Esophagus (tissue), 2 donors: ENCODE results near the gene AFTPH. TPM values are rescaled to one million over a fixed set of nuclear protein-coding genes. Genes with fewer than 3 reads are reported as not detected.
A peak's percentile ranks its signal among the peaks of the same experiment; 100 is the strongest.

ENCODE experiments used
- H3K27ac ChIP-seq, 2 donors: one replicate each; pipeline ENCODE4 v1.5.1; 2013; ENCODE audit warnings: low read depth in 2 of 2, mild to moderate bottlenecking in 2 of 2, inconsistent platforms in 1 of 2, low read length in 1 of 2, moderate library complexity in 1 of 2
- H3K27me3 ChIP-seq, 2 donors: one replicate each; pipeline ENCODE4 v1.6.1; 2013; ENCODE audit warnings: low read length in 2 of 2, control low read depth in 1 of 2, mild to moderate bottlenecking in 1 of 2; ENCODE audit not compliant: insufficient read depth in 2 of 2, control insufficient read depth in 1 of 2
- H3K36me3 ChIP-seq, 2 donors: one replicate each; pipeline ENCODE4 v1.6.1; 2013; ENCODE audit warnings: low read length in 1 of 2; ENCODE audit not compliant: control insufficient read depth in 2 of 2, insufficient read depth in 2 of 2
- H3K4me1 ChIP-seq, 2 donors: one replicate each; pipeline ENCODE4 v1.6.1; 2013; ENCODE audit warnings: low read length in 1 of 2; ENCODE audit not compliant: control insufficient read depth in 2 of 2, insufficient read depth in 2 of 2
- H3K4me3 ChIP-seq, 2 donors: one replicate each; pipeline ENCODE4 v1.5.1; 2013; ENCODE audit warnings: low read length in 2 of 2, mild to moderate bottlenecking in 2 of 2, low read depth in 1 of 2, moderate library complexity in 1 of 2
- H3K9me3 ChIP-seq, 2 donors: one replicate each; pipeline ENCODE4 v1.6.1; 2013; ENCODE audit warnings: mild to moderate bottlenecking in 2 of 2, low read depth in 1 of 2, low read length in 1 of 2, moderate library complexity in 1 of 2; ENCODE audit not compliant: control insufficient read depth in 2 of 2, insufficient read depth in 1 of 2
- WGBS, 2 donors: extraction: QIAGEN DNeasy Blood & Tissue Kit; methylation state at CpG; one replicate each; pipeline ENCODE4 v1.1.7; 2013; 5-methylcytosine and 5-hydroxymethylcytosine counted together
- polyA plus RNA-seq, 2 donors: library from polyadenylated mRNA; stranded (reverse); fragments of 200-250 nt; gene quantifications; one replicate each; pipeline ENCODE4 v1.2.3, GENCODE V29; 2013
- donor health status: healthy with polysubstance abuse.
- donor health status: Bipolar disorder and iron deficiency.

AFTPH gene
- polyA plus RNA-seq, 2 donors = 23.1 to 29.2 TPM

GRCh38 chr2:64632835-64633819 lies 109.0 kb downstream of the AFTPH start:
- H3K9me3 ChIP-seq = no peaks in the 10 kb centered on the region
- H3K27me3 ChIP-seq = no peaks in the 10 kb centered on the region
- H3K4me3 ChIP-seq = no peak overlapping the region
- 53 to 72% methylated on average over 9 of the region's 9 CpGs for WGBS, 2 donors
- peaks cover 6 to 17% of the 10 kb centered on the region in 2 donors for H3K36me3 ChIP-seq
- H3K27ac ChIP-seq = no peak overlapping the region
- peaks cover 2 to 7% of the 10 kb centered on the region in 2 donors for H3K4me1 ChIP-seq

GRCh38 chr2:64634345-64635267 lies 110.5 kb downstream of the AFTPH start:
- Histone ChIP-seq H3K27me3 (no peaks in the 10 kb centered on the region), H3K36me3 (peaks cover 6 to 17% of the 10 kb centered on the region in 2 donors), H3K4me3 (no peak overlapping the region), H3K9me3 (no peaks in the 10 kb centered on the region), H3K27ac (no peak overlapping the region), H3K4me1 (peaks cover 2 to 7% of the 10 kb centered on the region in 2 donors)
- WGBS, 2 donors = 84 to 90% methylated on average over 11 of the region's 11 CpGs

GRCh38 chr2:64635976-64636911 lies 112.1 kb downstream of the AFTPH start:
- H3K4me3 ChIP-seq = no peak overlapping the region
- peaks cover 3 to 12% of the 10 kb centered on the region in 2 donors for H3K4me1 ChIP-seq
- H3K27me3 ChIP-seq = no peaks in the 10 kb centered on the region
- H3K9me3 ChIP-seq = no peaks in the 10 kb centered on the region
- H3K27ac ChIP-seq = peak overlapping the region in 1 of 2 donors; percentile 26
- 66 to 68% methylated on average over 38 of the region's 38 CpGs for WGBS, 2 donors
- peaks cover 6 to 10% of the 10 kb centered on the region in 2 donors for H3K36me3 ChIP-seq

- WGBS, 2 donors = 52 to 55% methylated on average over 9 of the region's 9 CpGs
- H3K4me1 ChIP-seq = peaks cover 3 to 16% of the 10 kb centered on the region in 2 donors
Observed at GRCh38 chr2:64637000-64637635, 113.0 kb downstream of the AFTPH start.

GRCh38 chr2:64637931-64638330 lies 113.8 kb downstream of the AFTPH start:
- peaks cover 6 to 10% of the 10 kb centered on the region in 2 donors for H3K36me3 ChIP-seq
- H3K27ac ChIP-seq = peak overlapping the region; percentile 68 to 90
- no peaks in the 10 kb centered on the region for H3K27me3 ChIP-seq
- peaks cover 3 to 17% of the 10 kb centered on the region in 2 donors for H3K4me1 ChIP-seq
- WGBS, 2 donors = 54 to 67% methylated on average over 5 of the region's 5 CpGs
- no peaks in the 10 kb centered on the region for H3K9me3 ChIP-seq
- H3K4me3 ChIP-seq = no peak overlapping the region

More at GRCh38 chr2:64637000-64637635, 113.0 kb downstream of the AFTPH start:
- Histone ChIP-seq H3K4me3 (no peak overlapping the region), H3K9me3 (no peaks in the 10 kb centered on the region), H3K36me3 (peaks cover 6 to 10% of the 10 kb centered on the region in 2 donors), H3K27ac (peak overlapping the region in 1 of 2 donors; percentile 77), H3K27me3 (no peaks in the 10 kb centered on the region)

- peaks cover 6 to 10% of the 10 kb centered on the region in 2 donors for H3K36me3 ChIP-seq
- H3K9me3 ChIP-seq = no peaks in the 10 kb centered on the region
- H3K27me3 ChIP-seq = no peaks in the 10 kb centered on the region
- peaks cover 3 to 17% of the 10 kb centered on the region in 2 donors for H3K4me1 ChIP-seq
- WGBS, 2 donors = 69 to 71% methylated on average over 4 of the region's 4 CpGs
- H3K27ac ChIP-seq = peak overlapping the region; percentile 68 to 90
- H3K4me3 ChIP-seq = no peak overlapping the region
Observed at GRCh38 chr2:64638502-64639120, 114.5 kb downstream of the AFTPH start.

GRCh38 chr2:64639691-64640090 lies 115.6 kb downstream of the AFTPH start:
- WGBS, 2 donors = 48 to 51% methylated on average over 2 of the region's 2 CpGs
- H3K4me1 ChIP-seq = peaks cover 3 to 17% of the 10 kb centered on the region in 2 donors

More at GRCh38 chr2:64639691-64640090, 115.6 kb downstream of the AFTPH start:
- Histone ChIP-seq H3K4me3 (no peak overlapping the region), H3K27me3 (no peaks in the 10 kb centered on the region), H3K9me3 (no peaks in the 10 kb centered on the region), H3K27ac (peak overlapping the region in 1 of 2 donors; percentile 36), H3K36me3 (peaks cover 6 to 9% of the 10 kb centered on the region in 2 donors)
